CD4-positive, alpha-beta T cell (primary cell): ENCODE measurements around the gene DLEC1. TPM values are rescaled to one million over a fixed set of nuclear protein-coding genes. Genes with fewer than 3 reads are reported as not detected.

ENCODE experiments used
- ATAC-seq: fragments of 200-7000 bp; cut with Tn5 transposase; one replicate; pipeline ENCODE4 v1.10.0; 2022; ENCODE audit warnings: mild to moderate bottlenecking; ENCODE audit not compliant: poor library complexity
- CTCF ChIA-PET: fragments of 350-600 bp; sonication (Branson Sonifier 250); formaldehyde crosslinking; loops from one replicate; lab custom pipeline; 2021; ENCODE audit warnings: antibody characterized with exemption, inconsistent platforms; lab: Charles Lee
- POLR2A ChIA-PET: fragments of 350-600 bp; sonication (Branson Sonifier 250); formaldehyde crosslinking; loops from one replicate; lab custom pipeline; 2021; ENCODE audit warnings: antibody characterized with exemption, inconsistent platforms; lab: Charles Lee
- DNase-seq, 14 experiments: peaks; one replicate each; pipeline ENCODE4 v3.0.0-alpha.2; 2013 to 2020; ENCODE audit warnings: mixed read lengths in 2 of 14
- H3K27ac ChIP-seq, 2 donors: one replicate each; pipeline versions ENCODE4 v1.5.1 to v1.7.0; 2013; ENCODE audit warnings: low read length in 2 of 2, low read depth in 1 of 2, mild to moderate bottlenecking in 1 of 2
- H3K27me3 ChIP-seq, 2 experiments: 1 replicate in 1 of 2; 2 replicates in 1 of 2; pipeline versions ENCODE4 v1.6.1 to v1.7.0; 2013; ENCODE audit warnings: low read length in 2 of 2, control low read depth in 1 of 2, mild to moderate bottlenecking in 1 of 2, moderate library complexity in 1 of 2; ENCODE audit not compliant: insufficient read depth in 2 of 2, control insufficient read depth in 1 of 2
- H3K36me3 ChIP-seq: one replicate; pipeline ENCODE4 v1.6.1; 2013; ENCODE audit warnings: low read length, control low read depth; ENCODE audit not compliant: insufficient read depth
- H3K4me1 ChIP-seq: one replicate; pipeline ENCODE4 v1.6.1; 2013; ENCODE audit warnings: low read length, control low read depth; ENCODE audit not compliant: insufficient read depth
- H3K4me3 ChIP-seq: one replicate; pipeline ENCODE4 v1.5.1; 2013; ENCODE audit warnings: mild to moderate bottlenecking, low read length, moderate library complexity
- H3K9me3 ChIP-seq, 2 experiments: 1 replicate in 1 of 2; 2 replicates in 1 of 2; pipeline versions ENCODE4 v1.6.1 to v1.7.0; 2013; ENCODE audit warnings: low read length in 2 of 2, mild to moderate bottlenecking in 2 of 2, control low read depth in 1 of 2, moderate library complexity in 1 of 2; ENCODE audit not compliant: control insufficient read depth in 1 of 2, insufficient read depth in 1 of 2
- H3K27ac Mint-ChIP-seq: one replicate; pipeline ENCODE4 v1.8.0; 2020; ENCODE audit warnings: mixed read lengths
- H3K27me3 Mint-ChIP-seq: one replicate; pipeline ENCODE4 v1.8.0; 2021; ENCODE audit warnings: mixed read lengths
- H3K36me3 Mint-ChIP-seq: one replicate; pipeline ENCODE4 v1.8.0; 2021; ENCODE audit warnings: low read depth, mixed read lengths
- H3K4me1 Mint-ChIP-seq: one replicate; pipeline ENCODE4 v1.8.0; 2021; ENCODE audit warnings: low read depth, mixed read lengths
- H3K4me3 Mint-ChIP-seq: one replicate; pipeline ENCODE4 v1.8.0; 2020; ENCODE audit warnings: mild to moderate bottlenecking, mixed read lengths
- H3K9me3 Mint-ChIP-seq: one replicate; pipeline ENCODE4 v1.8.0; 2020; ENCODE audit warnings: mixed read lengths
- CTCF ChIP-seq: fragments of 200-600 bp; IDR thresholded peaks from one replicate; pipeline ENCODE4 v1.8.0; 2022; ENCODE audit warnings: antibody characterized with exemption, mild to moderate bottlenecking
- intact Hi-C, 2 experiments: fragments of 100-400 bp; cut with DNase I in 1 of 2; cut with micrococcal nuclease in 1 of 2; formaldehyde crosslinking; loops; one replicate each; pipeline versions ENCODE4 v1.15.1 to v1.9.0; 2023 to 2025; cut with DNase I, micrococcal nuclease
- total RNA-seq, 174 experiments: library from RNA in 2 of 174; stranded (reverse) in 2 of 174; gene quantifications; one replicate each; pipeline ENCODE4 v1.2.3 and lab custom pipeline; 2021 to 2026

The DLEC1 gene
- total RNA-seq, 2 experiments from 2014 or later: 4.4 to 5.1 TPM

- ChIA-PET CTCF (interaction anchor here (0.6 kb wide), 1 partner anchor 33 kb away, joined by 3 read pairs; no protein-coding TSS in a partner anchor), POLR2A (interaction anchor here (0.9 to 1.0 kb wide), 2 partner anchors 13 kb away, joined by 4 to 7 read pairs; partner anchors contain the start of gene OXSR1)
- Mint-ChIP-seq H3K9me3 (no peaks in the 10 kb centered on the region), H3K4me1 (peaks cover 30% of the 10 kb centered on the region), H3K27me3 (no peaks in the 10 kb centered on the region), H3K4me3 (no peak overlapping the region), H3K36me3 (peaks cover 3% of the 10 kb centered on the region), H3K27ac (peak overlapping the region; percentile 85)
- Histone ChIP-seq H3K27ac (peak overlapping the region in 1 of 2 donors; percentile 69), H3K36me3 (no peaks in the 10 kb centered on the region), H3K4me1 (peaks cover 19% of the 10 kb centered on the region), H3K4me3 (no peak overlapping the region), H3K27me3 (no peaks in the 10 kb centered on the region), H3K9me3 (peaks cover 0 to 10% of the 10 kb centered on the region in 2 experiments)
- intact Hi-C loops: no loop called here
- DNase-seq (peak in 3 of 14 experiments; percentile 53 to 74 (median 62)), ATAC-seq (peak; percentile 89)
- no peak for TF ChIP-seq CTCF
These were observed 112.8 kb downstream of the DLEC1 start for GRCh38 chr3:38151667-38152265.

DNA sequence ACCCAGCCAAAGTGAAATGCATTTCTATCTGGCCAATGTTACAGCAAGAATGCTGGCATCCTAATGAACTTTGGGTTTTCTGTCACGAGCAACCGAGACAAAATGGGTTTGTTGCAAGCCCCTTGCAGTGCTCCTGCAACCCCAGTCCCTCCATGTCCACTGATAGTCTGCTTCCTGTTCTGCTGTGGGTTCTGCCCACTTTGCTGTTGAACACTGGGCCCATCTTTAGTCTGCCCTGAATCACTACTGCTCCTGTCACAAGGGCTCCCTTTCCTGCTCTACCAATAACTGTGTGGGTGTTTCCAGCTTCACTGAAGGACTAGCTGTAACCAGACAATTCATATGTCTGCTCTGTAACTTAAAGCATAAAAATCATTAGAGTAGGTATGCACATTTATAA, 113.6 kb downstream of the DLEC1 start:
- Mint-ChIP-seq H3K4me1 (peaks cover 30% of the 10 kb centered on the region), H3K4me3 (no peak overlapping the region), H3K9me3 (no peaks in the 10 kb centered on the region), H3K36me3 (peaks cover under 1% of the 10 kb centered on the region), H3K27me3 (no peaks in the 10 kb centered on the region), H3K27ac (no peak overlapping the region)
- H3K27ac ChIP-seq: no peak overlapping the region
- ATAC-seq (no peak), DNase-seq (no peak)
- TF ChIP-seq CTCF: no peak
- H3K4me1 ChIP-seq: peaks cover 19% of the 10 kb centered on the region
- H3K9me3 ChIP-seq: peaks cover 0 to 1% of the 10 kb centered on the region in 2 experiments
- H3K4me3 ChIP-seq: no peak overlapping the region
- intact Hi-C loops: no loop called here
- ChIA-PET CTCF (interaction anchor here (0.6 to 2.1 kb wide), 3 partner anchors 11 to 34 kb away, joined by 3 to 7 read pairs (median 4); no protein-coding TSS in a partner anchor), POLR2A (interaction anchor here (0.9 to 1.0 kb wide), 2 partner anchors 12 to 14 kb away, joined by 4 to 7 read pairs; partner anchors contain the start of gene OXSR1)
- no peaks in the 10 kb centered on the region for H3K36me3 ChIP-seq
- H3K27me3 ChIP-seq: no peaks in the 10 kb centered on the region

- Histone ChIP-seq H3K4me1 (peaks cover 17% of the 10 kb centered on the region), H3K36me3 (no peaks in the 10 kb centered on the region), H3K9me3 (no peaks in the 10 kb centered on the region), H3K27ac (no peak overlapping the region), H3K4me3 (no peak overlapping the region), H3K27me3 (no peaks in the 10 kb centered on the region)
- intact Hi-C loops: no loop called here
- TF ChIP-seq CTCF: no peak
- POLR2A ChIA-PET: interaction anchor here (2.2 kb wide), 1 partner anchor 12 kb away, joined by 17 read pairs; the partner anchor contains the start of gene OXSR1
- no peaks in the 10 kb centered on the region for H3K36me3 Mint-ChIP-seq
- H3K27ac Mint-ChIP-seq: no peak overlapping the region
- no peaks in the 10 kb centered on the region for H3K27me3 Mint-ChIP-seq
- ATAC-seq: no peak
- no peak overlapping the region for H3K4me3 Mint-ChIP-seq
- CTCF ChIA-PET: interaction anchor here (1.0 to 2.1 kb wide), 2 partner anchors 10 to 19 kb away, joined by 4 to 7 read pairs; no protein-coding TSS in a partner anchor
- DNase-seq: no peak
- H3K4me1 Mint-ChIP-seq: peaks cover 24% of the 10 kb centered on the region
- no peaks in the 10 kb centered on the region for H3K9me3 Mint-ChIP-seq
These were observed 114.2 kb downstream of the DLEC1 start for GRCh38 chr3:38153221-38153620.
